T-helper 2 cell treated with Interferon-gamma antibody and Interleukin-4, amounts not matched to agents 5 μg/mL and 100 μg/mL, for 36 hours (primary cell): ENCODE results near the gene ORC3.
A peak's percentile ranks its signal among the peaks of the same experiment; 100 is the strongest.

Source experiments
- DNase-seq: peaks from one replicate; pipeline ENCODE4 v3.0.0; 2021; ENCODE audit warnings: low spot score
- H3K27ac Mint-ChIP-seq: one replicate; pipeline ENCODE4 v1.8.0; 2021; ENCODE audit warnings: mild to moderate bottlenecking, mixed read lengths
- H3K27me3 Mint-ChIP-seq: one replicate; pipeline ENCODE4 v1.8.0; 2021; ENCODE audit warnings: low read depth, mixed read lengths
- H3K36me3 Mint-ChIP-seq: one replicate; pipeline ENCODE4 v1.8.0; 2021; ENCODE audit warnings: low read depth, mixed read lengths
- H3K4me1 Mint-ChIP-seq: one replicate; pipeline ENCODE4 v1.8.0; 2021; ENCODE audit warnings: low read depth, mixed read lengths
- H3K4me3 Mint-ChIP-seq: one replicate; pipeline ENCODE4 v1.8.0; 2022; ENCODE audit warnings: mild to moderate bottlenecking, moderate library complexity, mixed read lengths
- H3K9me3 Mint-ChIP-seq: one replicate; pipeline ENCODE4 v1.8.0; 2021; ENCODE audit warnings: mixed read lengths

Gene ORC3

DNA sequence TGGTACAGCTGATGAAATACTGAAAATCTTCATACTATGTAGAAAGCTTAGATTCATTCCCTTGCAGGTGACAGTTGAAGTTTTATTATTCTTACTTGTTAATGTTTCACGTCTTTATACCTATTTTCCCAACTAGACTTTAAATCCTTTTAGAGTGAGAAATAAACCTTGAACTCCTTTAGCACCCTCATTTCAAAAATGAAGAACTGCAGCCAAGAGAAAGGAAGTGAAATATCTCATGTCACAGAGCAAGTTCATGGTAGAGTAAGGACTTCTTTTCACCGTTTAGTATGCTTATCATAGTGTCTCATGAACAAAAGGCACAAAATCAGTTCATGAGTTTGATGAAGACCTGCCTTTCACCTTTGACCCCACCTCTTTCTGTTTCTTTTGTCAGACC lies 38.5 kb downstream of the ORC3 start:
- no peak overlapping the region for H3K4me3 Mint-ChIP-seq
- DNase-seq: no peak
- H3K27me3 Mint-ChIP-seq: no peaks in the 10 kb centered on the region
- peaks cover 44% of the 10 kb centered on the region for H3K36me3 Mint-ChIP-seq
- H3K9me3 Mint-ChIP-seq: no peaks in the 10 kb centered on the region
- no peak overlapping the region for H3K27ac Mint-ChIP-seq
- peaks cover 11% of the 10 kb centered on the region for H3K4me1 Mint-ChIP-seq

DNA sequence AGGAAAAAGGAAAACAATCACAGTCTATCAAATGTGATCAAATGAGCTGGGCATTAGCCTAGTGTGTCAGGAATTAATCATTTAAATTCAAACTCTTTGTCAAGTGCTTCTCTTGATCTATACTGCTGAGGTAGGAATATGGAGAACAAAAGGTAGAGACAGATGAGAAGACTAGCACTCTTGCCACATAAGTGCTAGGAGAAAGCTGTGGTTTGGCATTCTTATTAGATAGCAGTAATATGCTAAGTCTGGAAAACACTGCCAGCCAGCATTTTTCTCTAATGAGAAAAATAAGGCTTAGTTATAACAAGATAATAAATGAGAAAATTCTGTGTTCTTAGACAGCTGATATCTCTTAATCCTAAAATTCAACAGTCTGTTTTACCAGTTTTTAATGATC lies 38.9 kb downstream of the ORC3 start:
- H3K27ac Mint-ChIP-seq: no peak overlapping the region

DNA sequence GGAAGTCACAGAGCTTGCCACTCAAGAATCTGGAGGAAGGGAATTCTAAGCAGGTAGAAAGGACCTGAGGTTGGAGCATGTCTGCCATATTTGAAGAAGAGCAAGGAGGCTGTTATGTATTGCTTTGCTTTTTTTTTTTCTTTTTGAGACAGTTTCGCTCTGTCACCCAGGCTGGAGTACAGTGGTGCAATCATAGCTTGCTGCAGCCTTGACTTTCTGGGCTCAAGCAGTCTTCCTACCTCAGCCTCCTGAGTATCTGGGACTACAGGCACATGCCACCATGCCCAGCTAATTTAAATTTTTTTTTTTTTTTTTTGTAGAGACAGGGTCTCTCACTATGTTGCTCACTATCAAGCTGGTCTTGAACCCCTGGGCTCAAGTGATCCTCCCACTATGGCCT lies 40.8 kb downstream of the ORC3 start:
- Mint-ChIP-seq H3K9me3 (no peaks in the 10 kb centered on the region), H3K27me3 (no peaks in the 10 kb centered on the region), H3K4me1 (peaks cover 3% of the 10 kb centered on the region), H3K27ac (no peak overlapping the region), H3K36me3 (peaks cover 36% of the 10 kb centered on the region), H3K4me3 (no peak overlapping the region)
- DNase-seq: no peak

More for the DNA sequence above, 38.9 kb downstream of the ORC3 start:
- H3K9me3 Mint-ChIP-seq: no peaks in the 10 kb centered on the region
- no peak for DNase-seq
- H3K4me3 Mint-ChIP-seq: no peak overlapping the region
- H3K27me3 Mint-ChIP-seq: no peaks in the 10 kb centered on the region
- H3K4me1 Mint-ChIP-seq: peaks cover 9% of the 10 kb centered on the region
- peaks cover 42% of the 10 kb centered on the region for H3K36me3 Mint-ChIP-seq

DNA sequence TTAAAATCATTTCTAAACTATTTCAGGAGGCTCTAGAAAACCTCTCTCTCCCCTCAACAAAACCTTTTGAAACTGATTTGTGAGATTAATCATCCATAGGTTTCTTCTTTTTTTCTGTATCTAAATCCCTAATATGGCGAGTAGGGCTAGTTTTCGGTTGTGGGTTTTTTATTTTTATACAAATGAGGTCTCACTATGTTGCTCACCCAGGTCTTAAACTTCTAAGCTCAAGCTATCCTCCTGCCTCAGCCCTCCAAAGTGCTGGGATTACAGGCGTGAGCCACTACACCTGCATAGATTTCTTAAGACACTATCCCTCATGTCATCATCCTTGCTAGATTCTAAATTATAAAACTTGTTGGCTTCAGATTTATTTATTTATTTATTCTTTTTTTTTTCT lies 43.9 kb downstream of the ORC3 start:
- Mint-ChIP-seq H3K36me3 (peaks cover 36% of the 10 kb centered on the region), H3K27me3 (no peaks in the 10 kb centered on the region), H3K4me3 (no peak overlapping the region), H3K4me1 (peaks cover 3% of the 10 kb centered on the region), H3K27ac (no peak overlapping the region), H3K9me3 (no peaks in the 10 kb centered on the region)
- no peak for DNase-seq

DNA sequence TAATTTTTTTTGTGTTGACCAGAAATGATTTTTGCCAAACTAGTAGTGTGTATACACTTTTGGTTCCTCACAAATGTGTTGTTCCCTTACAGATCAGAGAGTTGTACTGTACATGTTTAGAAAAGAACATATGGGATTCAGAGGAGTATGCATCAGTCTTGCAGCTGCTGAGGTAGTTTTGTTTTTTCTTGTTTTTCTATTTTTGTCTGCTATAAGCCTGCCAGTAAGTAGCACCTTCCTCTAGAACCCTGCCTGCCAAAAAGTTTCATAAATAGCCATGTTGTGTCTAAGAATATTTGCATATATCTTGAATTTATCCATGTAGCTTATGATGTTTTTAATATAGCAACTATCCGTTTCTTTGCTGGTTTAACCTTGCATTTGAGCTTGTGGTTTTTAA lies 46.4 kb downstream of the ORC3 start:
- peaks cover 29% of the 10 kb centered on the region for H3K36me3 Mint-ChIP-seq
- no peaks in the 10 kb centered on the region for H3K27me3 Mint-ChIP-seq

DNA sequence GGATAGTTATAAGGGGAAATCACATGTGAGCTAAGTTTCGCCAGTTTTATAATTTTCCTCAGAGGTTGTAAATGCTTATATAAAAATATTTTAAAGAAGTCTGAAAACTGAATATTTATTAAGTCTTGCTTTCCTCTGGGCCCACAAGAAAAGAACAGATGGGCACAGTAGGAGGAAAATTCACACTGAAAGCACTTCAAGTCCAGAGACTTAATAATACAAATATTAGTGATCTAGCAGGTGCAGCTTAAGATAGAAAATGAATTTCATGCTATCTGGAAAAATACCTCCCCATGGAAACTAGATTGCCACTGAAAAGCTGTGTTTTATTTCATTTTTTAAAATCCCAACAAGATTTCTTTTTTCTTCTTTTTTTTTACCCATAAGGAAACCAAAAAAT lies 47.2 kb downstream of the ORC3 start:
- peaks cover 29% of the 10 kb centered on the region for H3K36me3 Mint-ChIP-seq
- H3K4me3 Mint-ChIP-seq: no peak overlapping the region
- H3K4me1 Mint-ChIP-seq: peaks cover 8% of the 10 kb centered on the region
- no peaks in the 10 kb centered on the region for H3K27me3 Mint-ChIP-seq
- no peaks in the 10 kb centered on the region for H3K9me3 Mint-ChIP-seq
- no peak overlapping the region for H3K27ac Mint-ChIP-seq
- no peak for DNase-seq

More for the DNA sequence above, 46.4 kb downstream of the ORC3 start:
- H3K27ac Mint-ChIP-seq: no peak overlapping the region
- peaks cover 8% of the 10 kb centered on the region for H3K4me1 Mint-ChIP-seq
- H3K9me3 Mint-ChIP-seq: no peaks in the 10 kb centered on the region
- no peak overlapping the region for H3K4me3 Mint-ChIP-seq
- DNase-seq: no peak

DNA sequence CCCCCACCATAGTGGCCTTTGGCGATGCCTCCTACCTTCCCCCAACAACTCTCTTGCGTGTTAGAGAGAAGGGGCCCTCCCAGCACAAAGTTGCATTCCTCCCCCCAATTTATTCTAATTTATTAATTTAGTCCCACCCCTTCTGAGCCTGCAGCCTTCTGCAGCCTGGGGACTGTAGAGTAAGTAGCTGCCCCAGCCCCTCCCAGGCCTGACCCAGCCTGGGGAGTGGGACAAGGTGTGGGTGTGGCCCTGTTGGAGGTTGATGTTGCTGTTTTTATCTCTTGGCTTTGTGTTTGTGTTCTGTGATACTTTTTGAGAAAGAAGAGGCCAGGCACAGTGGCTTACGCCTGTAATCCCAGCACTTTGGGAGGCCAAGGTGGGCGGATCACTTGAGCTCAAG lies 49.4 kb downstream of the ORC3 start:
- no peaks in the 10 kb centered on the region for H3K27me3 Mint-ChIP-seq
- no peak for DNase-seq
- peaks cover 5% of the 10 kb centered on the region for H3K4me1 Mint-ChIP-seq
- H3K9me3 Mint-ChIP-seq: no peaks in the 10 kb centered on the region
- H3K4me3 Mint-ChIP-seq: no peak overlapping the region
- peaks cover 20% of the 10 kb centered on the region for H3K36me3 Mint-ChIP-seq
- no peak overlapping the region for H3K27ac Mint-ChIP-seq

DNA sequence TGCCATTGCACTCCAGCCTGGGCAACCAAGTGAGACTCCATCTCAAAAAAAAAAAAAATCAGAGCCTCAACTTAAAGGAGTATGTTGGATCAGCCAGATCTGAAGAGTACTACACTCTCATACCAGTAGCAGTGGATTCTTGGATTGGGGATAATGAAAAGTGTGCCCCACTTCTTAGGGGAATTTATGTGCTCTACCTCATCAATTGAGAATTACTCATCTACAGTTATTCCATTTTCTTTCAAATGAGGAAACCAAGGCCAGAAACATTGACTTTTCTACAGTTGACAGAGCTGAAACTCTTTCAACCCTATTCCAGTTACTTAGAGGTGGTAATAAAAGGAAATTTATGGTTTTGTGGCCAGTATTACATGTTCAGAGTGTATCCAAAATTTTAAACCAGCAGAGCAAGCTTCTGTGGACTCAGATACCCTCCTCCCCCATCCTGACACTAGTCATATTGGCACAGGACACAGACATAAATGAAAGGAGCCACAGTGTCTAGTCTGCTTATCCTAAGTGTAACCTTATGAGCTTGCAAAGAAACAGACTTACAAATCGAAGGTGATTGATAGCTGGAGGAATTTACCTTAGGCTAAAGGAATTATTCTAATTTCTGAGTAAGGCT lies 51.2 kb downstream of the ORC3 start:
- peaks cover 10% of the 10 kb centered on the region for H3K36me3 Mint-ChIP-seq
- no peaks in the 10 kb centered on the region for H3K9me3 Mint-ChIP-seq
- H3K27me3 Mint-ChIP-seq: no peaks in the 10 kb centered on the region
- DNase-seq: no peak
- H3K27ac Mint-ChIP-seq: no peak overlapping the region
- no peak overlapping the region for H3K4me3 Mint-ChIP-seq
- peaks cover 13% of the 10 kb centered on the region for H3K4me1 Mint-ChIP-seq

DNA sequence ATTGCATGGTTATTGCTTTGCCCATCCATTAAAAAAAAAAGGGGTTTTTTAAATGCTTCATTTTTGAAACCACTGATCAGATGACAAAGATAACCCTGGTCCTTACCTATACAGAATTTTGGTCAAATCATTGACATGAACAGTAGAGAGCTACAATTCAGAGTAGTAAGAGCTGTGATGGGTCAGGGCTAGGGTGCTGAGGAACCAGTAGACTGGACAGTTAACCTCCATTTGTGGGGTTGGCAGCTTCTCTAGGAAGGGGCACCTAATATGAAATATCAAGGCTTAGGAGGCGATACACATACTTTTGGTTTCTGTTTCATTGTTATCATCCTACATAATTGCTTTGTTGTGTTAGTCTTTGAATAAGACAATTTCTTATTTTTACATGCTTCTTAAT lies 55.1 kb downstream of the ORC3 start:
- Mint-ChIP-seq H3K4me1 (peaks cover 13% of the 10 kb centered on the region), H3K9me3 (no peaks in the 10 kb centered on the region), H3K27me3 (no peaks in the 10 kb centered on the region), H3K36me3 (peaks cover 6% of the 10 kb centered on the region), H3K27ac (peak overlapping the region; percentile 87), H3K4me3 (peak overlapping the region; percentile 82)
- DNase-seq: peak; percentile 7

DNA sequence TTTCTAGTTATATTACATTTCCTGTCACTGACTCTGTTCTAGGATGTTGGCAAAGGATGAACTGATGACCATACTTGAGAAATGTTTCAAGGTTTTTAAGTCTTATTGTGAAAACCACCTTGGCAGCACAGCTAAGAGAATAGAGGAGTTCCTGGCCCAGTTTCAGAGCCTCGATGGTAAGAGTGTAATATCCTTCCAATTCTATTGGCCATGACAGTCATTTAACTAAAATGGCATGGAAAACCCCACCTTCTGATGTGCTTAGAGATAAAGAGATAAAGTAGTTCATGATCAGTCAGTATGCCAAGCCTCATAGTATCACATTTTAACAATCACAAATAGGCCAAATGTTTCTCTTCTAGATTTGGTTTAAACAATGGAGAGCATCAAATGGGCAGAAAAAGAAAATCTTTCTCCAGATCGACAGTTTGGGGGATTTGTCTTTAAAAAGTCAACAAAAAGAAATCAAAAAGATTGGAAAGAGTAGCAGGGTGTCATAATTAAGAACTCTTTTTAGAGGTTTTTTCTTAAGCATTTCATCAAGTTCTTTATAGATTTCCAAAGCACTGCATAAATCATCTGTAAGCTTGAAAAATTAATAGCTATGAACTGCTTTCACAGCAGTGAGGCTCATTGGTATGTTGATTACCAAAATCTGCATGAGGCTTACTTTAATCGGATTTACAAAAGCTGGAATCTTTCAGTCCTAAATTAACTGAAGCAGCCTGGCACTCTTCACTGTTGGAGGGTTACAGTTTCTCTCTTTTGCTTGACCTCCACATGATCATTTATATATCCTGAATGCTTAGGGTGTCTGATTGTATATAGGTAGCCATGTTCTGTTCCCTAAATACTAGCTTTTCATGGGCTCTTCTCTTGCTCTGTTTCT lies 63.4 kb downstream of the ORC3 start:
- H3K4me3 Mint-ChIP-seq: no peak overlapping the region
- H3K27me3 Mint-ChIP-seq: no peaks in the 10 kb centered on the region
- H3K36me3 Mint-ChIP-seq: peaks cover 41% of the 10 kb centered on the region
- DNase-seq: peak; percentile 30
- H3K27ac Mint-ChIP-seq: peak overlapping the region; percentile 73
- H3K9me3 Mint-ChIP-seq: no peaks in the 10 kb centered on the region
- H3K4me1 Mint-ChIP-seq: peaks cover 33% of the 10 kb centered on the region

DNA sequence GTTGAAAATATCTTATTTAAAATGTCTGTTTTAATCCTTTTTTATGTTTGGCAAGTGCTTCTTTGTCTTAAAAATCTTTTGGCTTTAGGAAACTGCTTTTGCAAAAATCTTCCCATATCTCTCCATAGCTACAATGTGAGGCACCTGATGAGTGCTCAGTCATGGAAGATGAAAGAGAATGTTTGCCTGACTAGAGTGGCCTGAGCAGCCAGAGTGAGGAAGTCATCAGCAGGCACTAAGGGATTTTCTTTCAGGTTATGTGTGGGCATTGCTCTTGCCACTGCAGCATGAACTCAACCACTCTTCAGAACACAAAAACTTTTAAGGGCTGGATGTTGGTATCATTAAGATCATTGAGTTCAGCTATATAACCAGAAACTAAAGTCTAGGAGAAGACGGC lies 64.2 kb downstream of the ORC3 start:
- Mint-ChIP-seq H3K4me3 (no peak overlapping the region), H3K36me3 (peaks cover 44% of the 10 kb centered on the region), H3K9me3 (no peaks in the 10 kb centered on the region), H3K27me3 (no peaks in the 10 kb centered on the region), H3K4me1 (peaks cover 33% of the 10 kb centered on the region), H3K27ac (peak overlapping the region; percentile 26)
- no peak for DNase-seq

DNA sequence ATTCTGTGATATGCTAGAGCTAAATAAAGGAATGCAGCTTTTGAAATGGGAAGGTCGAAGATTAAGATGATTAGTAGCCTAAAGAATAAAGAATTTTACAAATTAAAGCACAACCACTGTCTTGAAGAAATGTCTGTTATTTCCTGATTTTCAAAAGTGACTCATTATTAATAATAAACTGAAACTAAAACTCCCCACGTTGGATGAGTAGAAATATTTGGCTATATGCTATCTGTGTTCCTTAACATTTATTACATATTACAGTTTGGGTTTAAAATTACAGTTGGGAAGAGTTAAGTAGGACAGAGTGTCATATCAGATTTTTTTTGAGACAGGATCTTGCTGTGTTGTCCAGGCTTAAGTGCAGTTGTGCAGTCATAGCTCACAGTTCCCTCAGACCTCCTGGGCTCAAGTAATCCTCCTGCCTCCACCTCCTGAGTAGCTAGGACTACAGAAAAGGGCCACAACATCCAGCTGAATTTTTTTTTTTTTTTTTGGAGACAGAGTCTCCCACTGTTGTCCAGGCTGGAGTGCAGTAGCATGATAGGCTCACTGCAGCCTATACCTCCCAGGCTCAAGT lies 65.0 kb downstream of the ORC3 start:
- Mint-ChIP-seq H3K4me1 (peaks cover 33% of the 10 kb centered on the region), H3K27me3 (no peaks in the 10 kb centered on the region), H3K36me3 (peaks cover 49% of the 10 kb centered on the region), H3K27ac (peak overlapping the region; percentile 20), H3K4me3 (no peak overlapping the region), H3K9me3 (no peaks in the 10 kb centered on the region)
- no peak for DNase-seq

DNA sequence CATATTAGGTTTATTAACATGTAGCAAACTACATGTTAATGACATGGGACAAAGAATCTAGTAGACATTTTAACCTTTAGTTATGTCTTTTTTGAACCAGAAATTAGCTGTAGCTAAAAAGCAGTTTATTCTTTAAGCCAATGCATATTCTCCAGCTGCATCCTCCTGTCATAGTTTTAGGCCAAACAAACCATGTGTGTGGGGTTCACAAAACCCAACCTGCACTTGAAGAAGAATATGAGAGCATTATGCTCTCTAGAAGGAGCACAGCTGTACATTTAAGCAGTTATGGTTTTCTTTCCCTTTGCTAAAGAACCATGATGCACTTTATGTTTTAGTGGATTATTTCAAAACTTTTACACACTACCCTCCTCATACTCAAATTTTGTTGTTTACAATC lies 65.9 kb downstream of the ORC3 start:
- Mint-ChIP-seq H3K27ac (no peak overlapping the region), H3K36me3 (peaks cover 56% of the 10 kb centered on the region), H3K27me3 (no peaks in the 10 kb centered on the region), H3K9me3 (no peaks in the 10 kb centered on the region), H3K4me3 (no peak overlapping the region), H3K4me1 (peaks cover 33% of the 10 kb centered on the region)
- DNase-seq: no peak

DNA sequence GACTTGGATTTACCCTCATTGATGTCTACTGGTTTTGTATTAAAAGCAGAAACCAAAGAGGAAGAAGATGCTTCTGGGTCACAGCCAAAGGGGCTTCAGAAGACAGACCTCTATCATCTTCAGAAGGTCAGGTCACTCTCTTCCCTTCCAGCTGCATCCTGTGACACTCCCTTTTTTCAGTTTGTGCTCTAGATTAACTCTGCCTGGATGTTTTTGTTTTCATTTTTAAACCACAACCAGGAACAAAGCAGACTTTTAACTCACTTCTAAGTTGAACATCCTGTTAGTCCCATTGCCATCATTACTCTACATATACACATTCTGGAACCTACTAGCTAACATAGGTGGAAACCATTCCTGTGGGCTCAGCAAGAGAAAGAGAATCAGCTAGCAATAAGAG lies 66.9 kb downstream of the ORC3 start:
- Mint-ChIP-seq H3K4me1 (peaks cover 33% of the 10 kb centered on the region), H3K27ac (peak overlapping the region; percentile 33), H3K36me3 (peaks cover 61% of the 10 kb centered on the region), H3K4me3 (peak overlapping the region; percentile 11), H3K9me3 (no peaks in the 10 kb centered on the region), H3K27me3 (no peaks in the 10 kb centered on the region)
- no peak for DNase-seq
